ENCODE data around the gene DGCR6L. TPM values are rescaled to one million over a fixed set of nuclear protein-coding genes. Genes with fewer than 3 reads are reported as not detected.
"Not testable (repeated sequence)": the region's sequence is repeated elsewhere in the genome, so short reads cannot be mapped to it uniquely, and the experiment has no call there.

The DGCR6L gene
- total and polyA plus RNA-seq, 10 of the 15 experiments (the other 5 are each of a cell fraction or from before 2014, with no cell fraction given): 1.6 to 62.8 (median 22.6) TPM

DNA sequence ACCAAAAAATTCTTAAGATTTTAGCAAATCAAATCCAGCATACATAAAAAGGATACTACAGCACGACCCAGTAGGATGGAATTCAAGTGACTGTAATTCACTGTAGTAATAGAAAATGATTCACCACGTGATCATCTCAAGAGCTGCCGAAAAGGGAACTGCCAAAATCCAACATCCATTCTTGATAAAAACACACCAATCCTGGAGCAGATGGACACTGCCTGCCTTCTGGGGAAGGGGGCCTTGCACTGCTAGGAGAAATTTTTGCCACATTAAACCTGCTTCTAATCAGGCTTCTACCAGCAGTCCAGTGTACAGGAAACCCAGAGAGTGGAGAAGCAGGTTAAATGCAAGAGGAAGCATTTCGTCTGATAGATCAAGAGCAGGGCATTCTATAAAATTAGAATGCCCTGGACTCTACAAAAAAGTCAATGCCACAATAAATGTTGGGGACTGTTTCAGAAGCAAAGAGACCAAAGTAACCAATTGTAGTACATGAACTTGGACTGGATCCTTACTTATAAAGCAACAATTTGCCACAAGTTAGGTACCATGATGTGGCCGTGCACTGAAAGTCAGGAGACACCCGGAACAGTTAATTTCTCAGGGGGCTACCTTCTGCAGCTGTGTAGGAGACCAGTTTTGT is 1.7 kb downstream of the DGCR6L start:
- H3K4me2 ChIP-seq (ENCODE audit: control insufficient read depth, insufficient read depth); H3K27ac ChIP-seq (ENCODE audit: control insufficient read depth, insufficient read depth); H3K9ac ChIP-seq (ENCODE audit: control insufficient read depth, insufficient read depth, low read length); H3K36me3 ChIP-seq (ENCODE audit: control insufficient read depth in 2 of 2, insufficient read depth in 2 of 2, low read length in 1 of 2); RAD21 ChIA-PET (ENCODE audit: unreplicated experiment); ATAC-seq; FAIRE-seq; SMC1A ChIA-PET (ENCODE audit: uncharacterized antibody, unreplicated experiment); in situ Hi-C loops (cut with MboI); H2AFZ ChIP-seq (ENCODE audit: control insufficient read depth, low read depth, low read length); H4K20me1 ChIP-seq (ENCODE audit: control insufficient read depth, insufficient read depth); H3K27me3 ChIP-seq (replicated peaks in 1 of 2; ENCODE audit: control insufficient read depth in 2 of 2, insufficient read depth in 2 of 2, low read length in 1 of 2); H3K9me3 ChIP-seq (replicated peaks; ENCODE audit: control insufficient read depth, insufficient read depth, low read length); BruUV-seq (replicated peaks); DNase-seq (ENCODE audit: low read depth, low spot score); POLR2A ChIA-PET; H3K4me1 ChIP-seq (ENCODE audit: control insufficient read depth, insufficient read depth, low read length); H3K79me2 ChIP-seq (ENCODE audit: control insufficient read depth, insufficient read depth, low read length); intact Hi-C loops (cut with micrococcal nuclease; ENCODE audit: unreplicated experiment); H3K4me3 ChIP-seq: not testable (repeated sequence)
- 0 out of 2 replicates have a peak, but pooled peaks have one; percentile 17 for TF ChIP-seq RAD51 (IDR thresholded peaks at IDR 0.05)
- 80% methylated on average over 6 of the region's 6 CpGs for WGBS (ENCODE audit: insufficient coverage, insufficient replicate concordance, low lambda C conversion rate, missing lambda C conversion rate)
- CTCF ChIA-PET: interaction anchor here (0.6 kb wide), 1 partner anchor 60 kb away, joined by 3 read pairs; no protein-coding TSS in a partner anchor

DNA sequence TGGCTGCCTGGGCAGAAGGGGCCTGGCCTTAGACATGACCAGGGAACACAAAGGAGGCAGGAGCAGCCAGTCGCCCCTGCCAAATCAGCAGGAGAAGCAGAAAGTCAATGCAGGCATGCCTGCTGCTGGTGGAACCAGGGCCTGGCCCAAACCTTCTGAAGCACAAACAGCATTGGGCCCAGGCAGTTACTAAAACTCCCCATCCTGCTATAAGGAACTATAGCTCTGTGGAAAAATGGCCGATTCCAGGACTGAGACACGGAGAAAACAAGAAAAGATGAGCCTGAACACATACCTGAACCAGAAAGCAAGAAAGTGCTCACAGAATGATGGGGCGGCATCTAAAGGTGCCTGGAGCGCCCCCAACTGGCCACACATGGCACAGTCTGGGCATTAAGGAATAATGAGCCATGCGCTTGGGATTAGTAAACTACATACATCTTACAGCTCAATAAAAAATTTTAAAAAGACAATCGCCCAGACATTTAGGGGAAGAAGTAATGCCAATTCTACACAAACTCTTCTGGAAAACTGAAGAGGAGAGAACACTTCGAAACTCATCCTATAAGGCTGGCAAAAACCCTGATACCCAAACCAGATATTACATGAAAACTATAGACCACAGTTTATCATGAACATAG is 2.3 kb downstream of the DGCR6L start:
- H3K9me3 ChIP-seq (replicated peaks; ENCODE audit: control insufficient read depth, insufficient read depth, low read length); intact Hi-C loops (cut with micrococcal nuclease; ENCODE audit: unreplicated experiment); DNase-seq (ENCODE audit: low read depth, low spot score); in situ Hi-C loops (cut with MboI); H3K4me2 ChIP-seq (ENCODE audit: control insufficient read depth, insufficient read depth); H3K4me1 ChIP-seq (ENCODE audit: control insufficient read depth, insufficient read depth, low read length); RAD21 ChIA-PET (ENCODE audit: unreplicated experiment); H3K9ac ChIP-seq (ENCODE audit: control insufficient read depth, insufficient read depth, low read length); H3K4me3 ChIP-seq; H2AFZ ChIP-seq (ENCODE audit: control insufficient read depth, low read depth, low read length); H3K27me3 ChIP-seq (replicated peaks in 1 of 2; ENCODE audit: control insufficient read depth in 2 of 2, insufficient read depth in 2 of 2, low read length in 1 of 2); H3K79me2 ChIP-seq (ENCODE audit: control insufficient read depth, insufficient read depth, low read length); SMC1A ChIA-PET (ENCODE audit: uncharacterized antibody, unreplicated experiment); H3K27ac ChIP-seq (ENCODE audit: control insufficient read depth, insufficient read depth); H3K36me3 ChIP-seq (ENCODE audit: control insufficient read depth in 2 of 2, insufficient read depth in 2 of 2, low read length in 1 of 2); POLR2A ChIA-PET; H4K20me1 ChIP-seq (ENCODE audit: control insufficient read depth, insufficient read depth); BruUV-seq (replicated peaks): not testable (repeated sequence)
- FAIRE-seq (peak; percentile 95), ATAC-seq (peak; percentile 21; the same call in 1 of the 3 replicates)
- WGBS (ENCODE audit: insufficient coverage, insufficient replicate concordance, low lambda C conversion rate, missing lambda C conversion rate): 29% methylated on average over 6 of the region's 8 CpGs
- CTCF ChIA-PET: interaction anchor here (0.6 kb wide), 1 partner anchor 60 kb away, joined by 3 read pairs; no protein-coding TSS in a partner anchor
- peak; percentile 16 to 56 (median 44) for TF ChIP-seq CTCF (IDR thresholded peaks at IDR 0.05 in 2 of 3, conservative IDR thresholded peaks at IDR 0.05 in 1 of 3; ENCODE audit: control insufficient read depth in 2 of 3, extremely low read depth in 1 of 3, insufficient read depth in 1 of 3, low read depth in 3 of 3, low read length in 3 of 3)

Measured in GM12878 (cell line).